ENCODE data around the gene ELFN2.

GRCh38 chr22:37414288-37414687 is 13.0 kb downstream of the ELFN2 start:
- TF ChIP-seq EZH2phosphoT487 (IDR thresholded peaks at IDR 0.05; ENCODE audit: insufficient read depth, low read depth) (no peak), EZH2 (IDR thresholded peaks at IDR 0.05; ENCODE audit: insufficient read depth, poor library complexity, severe bottlenecking) (no peak)

All from GM23248 (cell line).